HG03039 (cell line): ENCODE measurements around the gene MCM6.
"Not testable (repeated sequence)": the region's sequence is repeated elsewhere in the genome, so short reads cannot be mapped to it uniquely, and the experiment has no call there.

ENCODE experiments used
- ATAC-seq: cut with Tn5 transposase; IDR thresholded peaks from one replicate; pipeline ENCODE4 v1.9.1; 2021; ENCODE audit warnings: mild to moderate bottlenecking, moderate library complexity; ENCODE audit not compliant: unreplicated experiment

The MCM6 gene

DNA sequence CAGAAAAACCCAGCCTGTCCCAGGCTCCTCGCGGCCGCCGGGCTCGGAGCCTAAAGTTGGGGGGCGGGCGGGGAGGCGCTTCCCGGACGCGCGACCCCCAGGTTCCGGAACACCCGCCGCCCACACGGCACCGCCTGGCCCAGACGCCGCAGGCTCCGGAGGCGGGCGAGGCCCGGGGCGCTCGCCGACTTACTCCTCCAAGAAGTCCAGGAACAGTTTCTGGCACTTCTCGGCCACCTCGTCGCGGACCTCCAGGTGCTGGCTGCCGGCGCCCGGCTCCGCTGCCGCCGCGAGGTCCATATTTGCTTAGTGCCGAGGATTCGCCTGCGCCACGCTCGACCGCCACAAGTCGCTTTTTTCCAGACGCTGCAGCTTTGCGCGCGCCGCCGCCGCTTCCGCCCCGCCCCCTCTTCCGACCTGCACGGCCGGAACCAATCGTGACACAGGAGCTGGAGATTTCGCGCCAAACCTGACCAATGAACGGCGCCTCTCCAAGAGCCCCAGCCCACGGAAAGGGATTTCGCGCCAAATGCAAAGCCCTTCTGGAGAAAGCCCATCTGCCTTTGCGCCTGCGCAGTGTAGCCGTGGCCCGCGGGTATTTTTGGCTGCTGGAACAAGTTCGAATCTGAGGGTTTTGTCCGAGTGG lies at the start of gene MCM6:
Gene MCM6 (minus strand): TSS at position 378 of the 646 bp plus-strand sequence. CDS start 78 bp downstream, at position 300.
- ATAC-seq = peak; percentile 87

DNA sequence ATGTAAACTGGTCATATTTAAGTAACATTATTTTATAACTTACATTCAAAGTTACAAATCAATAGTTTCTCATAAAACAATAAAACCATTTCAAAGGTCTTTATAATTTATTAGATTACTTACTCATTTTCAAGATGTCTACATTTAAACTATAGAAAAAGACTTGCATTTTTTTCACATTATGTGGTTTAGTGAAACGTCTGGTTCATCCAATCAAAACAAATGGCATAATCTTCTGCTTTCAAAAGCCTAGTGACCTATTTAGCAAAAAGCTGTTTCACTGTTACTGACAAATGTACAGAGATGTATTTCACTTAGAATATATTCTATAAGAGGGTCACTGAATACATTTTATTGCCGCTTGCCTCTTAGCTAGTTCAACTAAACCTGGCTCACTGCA lies 49.3 kb upstream of the MCM6 start:
- ATAC-seq = no peak

DNA sequence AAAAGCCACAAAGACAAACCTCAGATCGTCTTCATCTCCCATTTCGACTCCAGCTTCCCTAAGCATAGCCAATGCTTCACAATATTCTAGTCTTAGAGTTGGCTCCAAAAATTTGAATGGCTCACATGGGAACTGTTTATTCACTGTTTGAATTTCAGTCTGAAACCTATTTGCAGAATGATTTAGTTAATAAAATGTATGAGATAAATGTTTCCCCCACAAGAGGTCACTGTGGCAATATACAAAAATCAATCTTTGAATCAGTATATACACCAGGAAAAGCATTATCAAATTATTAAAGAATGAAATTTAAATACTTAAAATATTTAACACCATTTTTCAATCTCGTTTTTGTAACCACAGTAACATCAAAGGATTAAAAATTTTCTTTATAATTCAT lies 40.0 kb upstream of the MCM6 start:
- ATAC-seq = no peak

DNA sequence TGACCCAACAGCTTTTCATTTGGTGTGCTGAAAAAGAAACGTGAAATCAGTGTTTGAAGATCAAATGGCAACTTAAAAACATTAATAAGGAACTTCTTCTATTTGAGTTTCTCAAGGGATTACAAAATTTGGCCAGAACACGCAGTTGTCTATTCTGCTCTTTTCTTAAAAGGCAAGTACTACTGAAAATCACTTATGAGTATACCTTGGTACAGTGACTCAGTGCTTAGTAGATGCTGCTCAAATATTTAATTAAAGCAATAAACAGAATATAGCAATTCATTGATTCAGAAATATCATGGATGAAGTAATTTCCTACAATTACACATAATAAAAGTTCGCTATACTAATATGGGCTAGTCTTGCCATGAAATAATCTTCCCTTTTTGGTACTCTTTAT lies 38.2 kb upstream of the MCM6 start:
- no peak for ATAC-seq

DNA sequence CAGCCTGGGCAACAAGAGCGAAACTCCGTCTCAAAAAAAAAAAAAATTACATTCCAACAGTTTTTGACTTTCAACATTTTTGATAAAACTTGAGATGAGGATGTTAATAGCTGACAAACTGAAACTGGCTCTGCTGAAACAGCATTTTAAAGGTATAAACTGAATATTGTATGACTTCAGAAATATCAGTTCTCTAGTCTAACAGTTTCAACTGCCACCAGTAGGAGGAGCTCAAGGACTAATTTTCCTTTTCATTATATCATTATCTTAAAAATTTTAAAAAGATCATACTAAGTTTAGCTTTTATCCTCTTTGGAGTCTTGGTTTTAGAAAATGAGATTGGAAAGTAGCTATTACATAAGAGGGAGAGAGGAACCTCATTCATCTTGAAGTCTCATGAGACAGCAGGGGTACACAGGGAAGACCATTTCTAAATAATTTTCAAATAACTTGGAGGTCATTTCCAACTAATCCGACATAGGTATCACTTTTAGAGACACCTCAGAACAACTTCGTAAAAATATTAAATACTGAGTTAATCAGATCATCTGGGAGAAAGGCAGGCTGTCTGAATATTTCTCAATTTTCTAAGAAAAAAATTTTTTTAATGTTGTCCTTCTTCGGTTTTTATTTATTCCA lies 37.6 kb upstream of the MCM6 start:
- ATAC-seq = no peak

DNA sequence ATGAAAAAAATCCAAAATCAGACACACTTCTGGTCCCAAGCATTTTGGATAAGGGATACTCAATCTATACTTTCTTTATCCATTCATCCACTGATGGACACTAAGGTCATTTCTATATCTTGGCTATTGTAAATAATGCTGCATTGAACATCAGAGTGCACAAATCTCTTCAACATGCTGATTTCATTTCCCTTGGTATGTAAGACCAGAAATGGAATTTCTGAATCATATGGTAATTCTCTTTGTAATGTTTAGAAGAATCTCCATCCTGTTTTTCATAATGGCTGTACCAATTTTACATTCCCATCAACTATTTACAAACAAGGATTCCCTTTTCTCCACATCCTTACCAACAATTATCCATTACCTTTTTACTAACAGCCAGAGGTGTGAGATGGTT lies 33.7 kb upstream of the MCM6 start:
- no peak for ATAC-seq

DNA sequence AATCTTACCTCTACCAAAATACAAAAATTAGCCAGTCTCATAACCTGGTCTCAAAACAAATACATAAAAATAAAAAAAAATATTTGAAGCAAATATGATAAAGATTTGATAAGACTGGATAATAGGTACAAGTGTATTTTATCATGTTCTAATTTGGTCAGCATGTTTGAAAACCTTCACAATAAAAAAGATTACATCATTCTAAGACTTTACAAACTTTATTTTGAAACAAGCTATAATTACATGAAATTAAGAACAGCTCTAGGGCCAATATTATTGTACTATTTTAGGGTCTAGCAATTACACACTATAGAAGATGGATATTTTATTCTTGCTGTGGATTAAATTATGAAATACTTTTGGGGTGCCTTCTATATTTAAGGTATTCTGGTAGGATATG lies 29.4 kb upstream of the MCM6 start:
- ATAC-seq = no peak

DNA sequence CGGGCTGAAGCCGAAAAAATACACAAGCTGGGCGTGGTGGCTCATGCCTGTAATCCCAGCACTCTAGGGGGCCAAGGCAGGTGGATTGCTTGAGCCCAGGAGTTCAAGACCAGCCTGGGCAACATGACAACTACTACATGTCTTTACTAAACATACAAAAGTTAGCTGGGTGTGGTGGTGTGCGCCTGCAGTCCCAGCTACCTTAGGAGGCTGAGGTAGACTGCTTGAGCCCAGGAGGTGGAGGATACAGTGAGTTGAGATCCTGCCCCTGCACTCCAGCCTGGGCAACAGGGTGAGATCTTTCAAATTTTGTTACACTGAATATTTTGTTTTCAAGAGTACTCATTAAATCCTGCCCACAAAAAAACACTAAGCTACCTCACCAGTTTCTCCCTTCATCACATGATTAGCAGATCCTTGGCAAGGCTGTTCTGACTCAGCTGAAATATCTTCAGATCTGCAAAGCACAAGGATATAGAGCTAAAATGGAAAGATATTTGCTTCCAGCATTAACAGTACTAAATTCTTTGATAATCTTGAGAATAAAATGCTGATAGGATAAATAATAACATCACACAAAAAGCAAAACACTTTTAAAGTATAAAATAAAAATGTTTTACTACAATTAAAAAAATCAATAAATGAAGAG lies 28.2 kb upstream of the MCM6 start:
- ATAC-seq = no peak

DNA sequence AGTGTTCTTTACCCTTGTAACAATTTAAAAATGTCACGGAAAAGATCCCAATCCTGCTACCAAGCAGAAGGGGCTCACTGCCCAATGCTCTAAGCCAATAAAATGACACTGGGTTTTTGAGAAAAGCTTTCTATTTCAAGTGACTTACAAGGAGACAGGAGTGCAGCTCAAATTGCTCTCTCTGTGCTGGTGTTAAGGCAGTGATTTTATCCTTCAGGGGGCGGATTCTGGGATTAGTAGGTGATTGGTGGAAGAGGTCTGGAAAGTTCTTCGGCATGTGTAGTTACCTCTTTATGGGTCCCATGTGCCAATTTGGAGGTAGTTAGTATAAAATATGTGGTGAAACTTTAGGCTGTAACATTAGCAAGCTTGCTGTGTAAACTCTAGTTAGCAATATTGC lies 27.4 kb upstream of the MCM6 start:
- ATAC-seq = no peak

DNA sequence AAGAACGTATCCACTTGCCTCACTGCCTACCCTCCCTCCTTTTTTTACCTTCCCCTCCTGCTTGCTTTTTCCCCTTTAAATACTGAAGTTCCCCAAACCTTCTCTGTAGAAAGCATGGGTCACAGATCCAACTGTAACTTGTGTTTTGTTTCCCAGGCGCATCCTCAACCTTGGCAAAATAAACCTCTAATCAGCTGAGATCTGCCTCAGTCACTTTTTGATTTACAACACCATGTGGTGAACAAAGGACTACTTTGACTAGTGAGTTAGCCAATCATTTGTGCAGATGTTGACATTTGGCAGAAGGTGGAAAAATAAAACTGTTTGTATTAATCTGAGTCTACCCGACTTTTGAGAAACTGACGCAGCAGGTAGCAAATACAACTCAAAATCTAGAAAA lies 23.3 kb upstream of the MCM6 start:
- no peak for ATAC-seq

DNA sequence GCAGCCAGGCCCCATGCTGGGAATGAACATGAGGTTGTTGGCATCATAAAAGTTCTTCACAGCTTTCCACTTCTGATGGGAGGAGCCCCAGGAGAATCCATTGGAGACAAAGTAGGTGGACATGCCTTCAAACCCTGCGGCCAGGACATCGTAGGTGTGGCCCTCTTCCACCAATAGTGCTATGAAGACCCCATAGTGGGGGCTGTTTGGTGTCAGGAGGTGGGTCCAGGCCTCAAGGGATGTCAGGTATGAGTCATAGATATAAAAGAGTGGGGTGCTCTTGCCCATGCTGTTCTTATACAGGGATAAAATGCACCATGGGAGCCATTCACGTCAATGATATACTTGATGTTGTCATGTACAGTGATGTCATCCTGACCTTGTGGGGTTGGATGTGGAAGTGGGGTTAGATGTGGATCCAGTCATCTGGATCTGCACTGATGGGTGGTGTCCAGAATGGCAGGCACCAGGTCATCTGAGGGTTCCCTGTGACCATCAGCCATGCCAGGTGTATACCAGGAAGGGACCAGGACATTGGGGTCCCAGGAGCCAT lies 22.1 kb upstream of the MCM6 start:
- no peak for ATAC-seq

DNA sequence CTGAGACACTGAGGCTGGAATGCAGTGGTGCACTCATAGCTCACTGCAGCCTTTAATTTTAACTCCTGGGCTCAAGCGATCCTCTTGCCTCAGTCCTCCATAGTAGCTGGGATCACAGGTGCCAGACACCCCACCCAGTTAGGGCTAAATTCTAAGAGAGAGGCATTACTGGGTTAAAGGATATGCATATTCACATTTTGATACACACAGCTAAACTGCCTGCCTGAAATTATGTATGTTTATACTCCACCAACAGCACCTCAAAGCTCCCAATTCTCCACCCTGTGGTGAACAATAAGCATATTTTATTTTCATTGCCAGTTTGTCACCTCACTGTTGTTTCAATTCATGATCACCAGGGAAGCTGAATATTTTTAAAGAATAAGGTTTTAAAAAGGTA lies 18.7 kb upstream of the MCM6 start:
- ATAC-seq = no peak

DNA sequence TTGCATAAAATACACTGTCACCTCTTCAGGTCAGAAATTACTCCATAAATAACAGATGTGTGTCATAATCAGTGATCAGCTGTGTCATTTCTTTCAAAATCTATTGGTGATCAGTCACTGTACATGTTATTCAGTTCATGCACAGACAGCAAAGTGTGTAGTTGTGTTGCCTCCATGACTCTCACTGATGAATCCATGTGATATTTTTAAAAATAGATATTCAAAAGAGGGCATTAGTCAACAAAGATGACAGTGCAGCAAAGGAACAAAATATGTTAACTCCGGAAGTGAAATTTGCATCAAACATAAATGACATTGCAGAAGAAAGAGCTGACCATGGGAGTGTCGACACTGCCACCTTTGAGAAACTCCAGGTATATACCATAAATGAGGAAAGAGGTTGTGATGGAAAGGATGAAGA lies 17.1 kb upstream of the MCM6 start:
- ATAC-seq = no peak

DNA sequence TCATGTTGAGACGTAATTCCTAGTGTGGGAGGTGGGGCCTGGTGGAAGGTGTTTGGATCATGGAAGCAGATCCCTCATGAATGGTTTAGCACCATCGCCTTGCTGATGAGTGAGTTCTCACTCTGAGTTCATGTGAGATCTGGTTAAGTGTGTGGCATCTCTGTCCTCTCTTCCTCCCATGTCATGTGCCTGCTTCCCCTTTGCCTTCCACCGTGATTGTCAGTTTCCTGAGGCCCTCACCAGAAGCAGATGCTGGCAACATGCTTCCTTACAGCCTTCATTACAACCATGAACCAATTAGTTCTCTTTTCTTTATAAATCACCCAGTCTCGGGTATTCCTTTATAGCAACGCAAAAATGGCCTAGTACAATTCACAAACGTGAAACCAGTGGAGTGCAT lies 14.6 kb upstream of the MCM6 start:
- no peak for ATAC-seq

DNA sequence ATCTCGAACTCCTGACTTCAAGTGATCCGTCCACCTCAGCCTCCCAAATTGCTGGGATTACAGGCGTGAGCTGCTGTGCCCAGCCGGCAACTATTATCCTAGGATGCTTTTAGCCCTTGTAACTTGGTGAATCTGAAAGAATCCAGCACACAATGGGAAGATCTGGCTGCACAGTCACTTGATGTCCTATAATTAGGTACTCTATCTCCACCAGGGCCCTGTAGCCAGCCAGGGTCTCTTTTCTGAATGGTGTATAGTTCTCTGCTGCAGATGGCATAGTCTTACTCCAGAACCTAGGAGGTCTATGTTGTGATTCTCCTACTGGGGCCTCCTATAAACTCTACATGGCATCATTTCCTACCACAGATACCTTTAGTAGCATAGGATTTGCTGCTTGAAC lies 13.9 kb upstream of the MCM6 start:
- ATAC-seq = no peak

DNA sequence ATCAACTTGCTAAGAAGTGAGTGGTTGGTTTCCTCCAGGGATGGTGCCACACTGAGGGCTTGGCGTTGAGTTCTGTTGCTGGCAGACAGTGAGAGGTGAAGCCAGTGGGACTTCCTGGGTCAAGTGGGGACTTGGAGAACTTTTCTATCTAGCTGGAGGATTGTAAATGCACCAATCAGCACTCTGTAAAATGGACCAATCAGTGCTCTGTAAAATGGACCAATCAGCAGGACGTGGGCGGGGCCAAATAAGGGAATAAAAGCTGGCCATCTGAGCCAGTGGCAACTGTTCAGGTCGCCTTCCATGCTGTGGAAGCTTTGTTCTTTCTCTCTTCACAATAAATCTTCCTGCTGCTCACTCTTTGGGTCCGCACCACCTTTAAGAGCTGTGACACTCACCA lies 12.3 kb upstream of the MCM6 start:
- not testable (repeated sequence) for ATAC-seq

DNA sequence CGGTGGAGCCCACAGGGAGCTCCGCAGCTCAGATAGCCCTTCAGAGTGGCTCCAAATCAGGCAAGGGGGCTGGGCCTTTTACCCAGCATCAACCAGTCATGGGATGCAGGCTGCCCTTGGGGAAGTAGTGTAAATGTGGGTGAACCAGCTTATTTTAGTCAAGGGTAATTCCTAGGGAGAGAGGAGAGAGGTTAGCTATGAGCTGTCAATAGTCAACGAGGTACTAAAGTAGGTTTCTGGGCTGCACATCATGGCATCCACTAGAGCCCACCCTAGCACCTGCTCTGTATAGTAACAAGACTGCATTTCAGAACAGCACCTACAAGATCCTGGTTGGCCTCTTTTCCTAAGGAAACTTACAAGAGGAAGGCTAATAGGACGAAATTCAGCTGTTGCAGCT lies 9.5 kb upstream of the MCM6 start:
- no peak for ATAC-seq

DNA sequence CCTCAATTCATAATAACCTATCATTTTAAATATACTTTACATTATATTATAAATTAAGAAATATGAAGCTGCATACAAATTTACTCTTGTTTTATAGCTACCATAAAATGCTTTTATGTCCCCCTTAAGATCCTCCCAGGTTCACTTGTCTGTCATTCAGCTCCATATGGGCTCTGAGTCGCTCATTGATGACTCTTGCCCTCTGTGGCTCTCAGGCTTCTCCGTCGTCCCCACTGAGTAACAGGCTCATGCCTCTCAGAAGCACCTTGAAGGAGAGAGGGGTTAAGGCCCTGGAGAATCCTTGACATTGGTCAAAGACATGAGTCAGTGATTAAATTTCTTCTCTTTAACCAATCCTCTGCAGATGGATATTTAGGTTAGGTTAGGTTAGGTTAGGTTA lies 6.2 kb upstream of the MCM6 start:
- no peak for ATAC-seq

DNA sequence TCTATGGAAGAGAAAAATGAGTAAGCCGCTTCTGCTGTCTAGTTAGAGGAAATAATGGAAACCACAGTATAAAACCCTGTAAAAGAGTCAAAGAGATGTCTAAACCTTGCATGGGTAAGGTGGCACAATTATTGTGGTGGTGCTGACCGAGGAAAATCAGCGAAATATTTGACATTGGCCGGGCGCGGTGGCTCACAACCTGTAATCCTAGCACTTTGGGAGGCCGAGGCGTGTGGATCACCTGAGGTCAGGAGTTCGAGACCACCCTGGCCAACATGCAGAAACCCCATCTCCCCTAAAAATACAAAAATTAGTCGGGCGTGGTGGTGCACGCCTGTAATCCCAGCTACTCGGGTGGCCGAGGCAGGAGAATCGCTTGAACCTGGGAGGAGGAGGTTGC lies 527 bp upstream of the MCM6 start:
- ATAC-seq = not testable (repeated sequence)

DNA sequence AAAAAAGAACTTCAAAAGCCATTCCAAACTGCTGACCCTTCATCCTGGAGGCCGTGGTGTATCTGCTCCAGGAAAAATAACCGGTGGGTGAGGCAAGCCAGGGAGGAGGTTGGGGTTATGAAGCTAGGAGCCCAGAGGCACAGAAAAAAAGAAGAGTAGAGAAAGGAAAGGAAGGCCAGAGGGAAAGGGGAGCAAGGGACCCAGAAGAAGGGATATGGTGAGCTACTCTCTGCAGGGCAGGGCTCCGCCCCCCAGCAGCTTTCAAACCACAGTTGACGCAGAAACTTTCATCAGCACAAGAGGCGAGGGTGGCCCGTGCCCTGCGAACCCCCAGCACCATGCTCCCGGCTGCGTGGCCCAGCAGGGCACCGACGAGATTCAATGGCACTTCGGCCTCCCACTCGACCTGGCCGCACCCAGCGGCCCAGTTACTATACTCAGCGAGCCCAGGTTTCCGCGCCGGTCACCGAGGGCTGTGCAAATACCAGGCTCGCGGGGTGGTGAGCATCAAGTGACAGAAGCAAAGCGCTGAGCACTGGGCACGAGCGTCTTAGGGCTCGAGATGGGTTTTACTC lies 665 bp downstream of the MCM6 start:
- peak; percentile 55 for ATAC-seq

DNA sequence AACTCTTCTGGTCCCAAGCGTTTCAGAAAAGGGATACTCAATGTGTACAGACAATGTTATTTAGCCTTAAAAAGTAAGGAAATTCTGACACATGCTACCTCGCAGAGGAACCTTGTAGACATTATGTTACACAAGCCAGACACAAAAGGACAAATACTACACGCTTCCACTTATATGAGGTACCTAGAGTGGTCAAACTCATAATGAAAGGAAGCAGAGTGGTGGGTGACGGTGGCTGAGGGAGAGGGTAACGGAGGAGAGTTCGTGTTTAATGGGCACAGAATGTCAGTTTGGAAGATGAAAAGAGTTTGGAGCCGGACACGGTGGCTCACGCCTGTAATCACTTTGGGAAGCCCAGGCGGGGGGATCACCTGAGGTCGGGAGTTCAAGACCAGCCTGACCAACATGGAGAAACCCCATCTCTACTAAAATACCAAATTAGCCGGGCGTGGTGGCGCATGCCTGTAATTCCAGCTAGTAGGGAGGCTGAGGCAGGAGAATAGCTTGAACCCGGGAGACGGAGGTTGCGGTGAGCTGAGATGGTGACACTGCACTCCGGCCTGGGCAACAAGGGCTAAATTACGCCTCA lies 1.4 kb downstream of the MCM6 start:
- ATAC-seq = no peak
